Stimulated activated CD4-positive, alpha-beta T cell treated with anti-CD3 and anti-CD28 coated beads, Interleukin-1b, Interleukin-23, amount 100 ng/mL, for 1 hour (primary cell): ENCODE results near the gene HMGB2.
A peak's percentile ranks its signal among the peaks of the same experiment; 100 is the strongest.

Experiments
- DNase-seq, 2 donors: peaks; one replicate each; pipeline ENCODE4 v3.0.0-alpha.2; 2020; ENCODE audit warnings: low read depth in 2 of 2

Gene HMGB2

GRCh38 chr4:173334891-173335752 lies 964 bp upstream of the HMGB2 start:
- DNase-seq = no peak

- peak in 1 of 2 donors; percentile 0 for DNase-seq
These were observed 487 bp downstream of the HMGB2 start for GRCh38 chr4:173333658-173334084.

GRCh38 chr4:173332963-173333657 lies 1.0 kb downstream of the HMGB2 start:
- DNase-seq = peak in 1 of 2 donors; percentile 7

GRCh38 chr4:173332021-173332487 lies 2.1 kb downstream of the HMGB2 start:
- DNase-seq = no peak

GRCh38 chr4:173330590-173330989 lies 3.6 kb downstream of the HMGB2 start:
- no peak for DNase-seq

GRCh38 chr4:173328236-173328901 lies 5.8 kb downstream of the HMGB2 start:
- no peak for DNase-seq

- no peak for DNase-seq
These were observed 9.0 kb downstream of the HMGB2 start for GRCh38 chr4:173325007-173325736.

GRCh38 chr4:173319696-173320095 lies 14.5 kb downstream of the HMGB2 start:
- DNase-seq = no peak

- DNase-seq = no peak
These were observed 15.4 kb downstream of the HMGB2 start for GRCh38 chr4:173318648-173319211.

- no peak for DNase-seq
These were observed 15.9 kb downstream of the HMGB2 start for GRCh38 chr4:173318240-173318639.

GRCh38 chr4:173317004-173317403 lies 17.2 kb downstream of the HMGB2 start:
- DNase-seq = no peak

GRCh38 chr4:173316060-173316459 lies 18.1 kb downstream of the HMGB2 start:
- DNase-seq = no peak

GRCh38 chr4:173314715-173315114 lies 19.4 kb downstream of the HMGB2 start:
- no peak for DNase-seq

GRCh38 chr4:173311368-173311767 lies 22.8 kb downstream of the HMGB2 start:
- no peak for DNase-seq

- no peak for DNase-seq
These were observed 26.4 kb downstream of the HMGB2 start for GRCh38 chr4:173307778-173308177.

GRCh38 chr4:173301518-173302201 lies 32.5 kb downstream of the HMGB2 start:
- DNase-seq = no peak

GRCh38 chr4:173294444-173294843 lies 39.7 kb downstream of the HMGB2 start:
- no peak for DNase-seq

- no peak for DNase-seq
These were observed 40.5 kb downstream of the HMGB2 start for GRCh38 chr4:173293663-173294062.

- DNase-seq = no peak
These were observed 42.3 kb downstream of the HMGB2 start for GRCh38 chr4:173291899-173292298.

- DNase-seq = no peak
These were observed 44.8 kb downstream of the HMGB2 start for GRCh38 chr4:173289353-173289727.
